Neuron (in vitro differentiated cells): ENCODE data around the gene UBFD1.
A peak's percentile ranks its signal among the peaks of the same experiment; 100 is the strongest.
"Not testable (repeated sequence)": the region's sequence is repeated elsewhere in the genome, so short reads cannot be mapped to it uniquely, and the experiment has no call there.

ENCODE experiments used
- H2AFZ ChIP-seq: one replicate; pipeline ENCODE4 v1.6.1; 2013; ENCODE audit warnings: low read depth, mild to moderate bottlenecking, inconsistent platforms, low read length, moderate library complexity
- H3K27me3 ChIP-seq: one replicate; pipeline ENCODE4 v1.6.1; 2013; ENCODE audit warnings: low read length; ENCODE audit not compliant: insufficient read depth
- H3K36me3 ChIP-seq: one replicate; pipeline ENCODE4 v1.6.1; 2013; ENCODE audit warnings: low read length; ENCODE audit not compliant: insufficient read depth
- H3K4me1 ChIP-seq: one replicate; pipeline ENCODE4 v1.6.1; 2013; ENCODE audit warnings: low read length; ENCODE audit not compliant: insufficient read depth
- H3K4me3 ChIP-seq: 2 replicates; pipeline ENCODE4 v1.5.1; 2013; ENCODE audit warnings: mild to moderate bottlenecking, low read length, moderate library complexity
- H3K9me3 ChIP-seq: one replicate; pipeline ENCODE4 v1.6.1; 2013; ENCODE audit warnings: low read length

Gene UBFD1

DNA sequence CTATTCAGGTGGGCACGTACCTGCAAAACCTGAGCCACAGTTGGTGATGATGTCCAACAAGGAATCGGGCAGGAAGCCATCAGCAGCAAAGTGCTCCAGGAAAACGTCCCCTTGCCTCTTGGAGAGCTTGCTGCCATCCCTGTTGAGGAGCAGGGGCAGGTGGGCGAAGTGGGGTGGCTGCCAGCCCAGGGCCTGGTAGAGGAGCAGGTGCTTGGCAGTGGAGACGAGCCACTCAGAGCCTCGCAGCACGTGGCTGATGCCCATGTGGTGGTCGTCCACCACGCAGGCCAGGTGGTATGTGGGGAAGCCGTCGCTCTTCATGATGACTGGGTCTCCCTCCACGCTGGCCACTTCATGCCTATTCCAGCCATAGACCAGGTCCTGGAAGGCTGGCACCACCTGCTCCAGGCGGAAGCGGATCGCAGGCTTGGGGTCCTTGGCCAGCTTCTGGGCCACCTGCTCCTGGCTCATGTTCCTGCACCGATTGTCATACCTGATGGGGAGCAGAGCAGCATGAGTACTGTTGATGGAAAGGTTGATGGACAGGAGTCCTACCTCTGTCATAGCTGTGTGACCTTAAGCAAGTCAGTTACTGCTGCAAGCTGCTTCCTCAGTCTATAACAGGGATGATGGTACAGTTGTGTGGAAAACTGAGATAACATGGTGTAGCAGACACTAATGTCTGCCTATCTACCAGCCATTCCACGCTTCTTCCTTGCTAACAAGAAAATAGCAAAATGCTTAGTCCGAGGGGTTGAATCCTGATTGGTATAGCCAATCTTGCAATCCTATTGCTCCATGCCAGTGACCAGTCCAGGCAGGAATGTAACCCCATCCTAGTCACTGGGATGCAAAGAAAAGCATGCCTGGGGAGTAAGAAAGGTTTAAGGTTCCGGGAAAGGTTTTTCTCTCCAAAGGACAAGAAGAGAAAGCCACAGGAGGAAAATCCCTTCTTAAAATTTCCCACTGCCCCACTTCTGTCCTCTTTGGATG is 22.4 kb upstream of the UBFD1 start:
- H3K9me3 ChIP-seq, result no peaks in the 10 kb centered on the region
- H3K36me3 ChIP-seq, result peaks cover 58% of the 10 kb centered on the region
- H3K4me1 ChIP-seq, result no peaks in the 10 kb centered on the region
- H2AFZ ChIP-seq, result no peak overlapping the region
- no peaks in the 10 kb centered on the region for H3K27me3 ChIP-seq
- no peak overlapping the region for H3K4me3 ChIP-seq

DNA sequence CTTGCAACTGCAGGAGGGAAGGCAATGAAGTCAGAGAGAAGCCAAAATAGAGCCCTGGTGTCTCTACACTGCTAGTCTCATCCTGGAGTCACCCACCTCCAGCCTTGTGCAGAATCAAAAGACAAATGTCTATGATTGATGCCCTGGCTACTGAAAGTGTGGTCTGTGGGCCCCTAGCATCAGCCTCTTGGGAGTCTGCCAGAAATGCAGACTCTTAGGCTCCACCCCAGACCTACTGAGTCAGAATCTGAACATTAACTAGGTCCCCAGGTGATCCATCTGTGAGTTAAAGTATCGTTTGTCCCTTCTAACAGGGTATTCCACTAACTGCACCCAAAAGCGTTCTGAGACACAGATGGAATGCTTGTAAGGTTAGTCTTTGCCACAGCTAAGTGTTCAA is 21.6 kb upstream of the UBFD1 start:
- H3K4me1 ChIP-seq, result no peaks in the 10 kb centered on the region
- H3K9me3 ChIP-seq, result no peaks in the 10 kb centered on the region
- no peaks in the 10 kb centered on the region for H3K27me3 ChIP-seq
- H3K4me3 ChIP-seq, result no peak overlapping the region
- H2AFZ ChIP-seq, result no peak overlapping the region
- H3K36me3 ChIP-seq, result peaks cover 65% of the 10 kb centered on the region

DNA sequence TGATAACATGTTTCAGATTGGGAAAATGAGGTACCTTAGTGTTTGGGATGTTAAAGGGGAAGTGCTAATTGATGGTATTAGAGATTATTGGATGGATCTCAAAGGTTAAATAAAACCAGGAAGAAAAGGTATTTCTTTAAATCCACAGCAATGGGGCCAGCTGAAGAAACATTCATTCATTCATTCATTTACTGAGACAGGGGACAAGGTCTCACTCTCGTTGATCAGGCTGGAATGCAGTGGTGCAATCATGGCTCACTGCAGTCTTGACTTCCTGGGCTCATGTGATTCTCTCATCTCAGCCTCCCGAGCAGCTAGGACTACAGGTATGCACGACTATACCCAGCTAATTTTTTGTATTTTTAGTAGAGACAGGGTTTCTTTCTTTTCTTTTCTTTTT is 20.1 kb upstream of the UBFD1 start:
- no peak overlapping the region for H2AFZ ChIP-seq
- no peaks in the 10 kb centered on the region for H3K27me3 ChIP-seq
- no peak overlapping the region for H3K4me3 ChIP-seq
- H3K9me3 ChIP-seq, result no peaks in the 10 kb centered on the region
- H3K36me3 ChIP-seq, result peaks cover 66% of the 10 kb centered on the region
- no peaks in the 10 kb centered on the region for H3K4me1 ChIP-seq

DNA sequence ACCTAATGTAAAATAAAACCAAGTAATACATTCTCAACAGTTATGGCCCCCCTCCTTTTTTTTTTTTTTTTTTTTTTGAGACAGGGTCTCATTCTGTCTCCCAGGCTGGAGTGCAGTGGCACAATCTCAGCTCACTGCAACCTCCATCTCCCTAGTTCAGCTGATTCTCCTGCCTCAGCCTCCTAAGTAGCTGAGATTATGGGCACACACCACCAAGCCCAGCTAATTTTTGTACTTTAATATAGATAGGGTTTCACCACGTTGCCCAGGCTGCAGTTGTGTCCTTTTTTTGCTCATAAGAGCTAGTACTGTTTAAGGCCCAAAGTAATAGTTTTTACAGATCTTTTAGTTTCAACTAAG is 18.6 kb upstream of the UBFD1 start:
- no peak overlapping the region for H3K4me3 ChIP-seq
- no peak overlapping the region for H2AFZ ChIP-seq
- no peaks in the 10 kb centered on the region for H3K27me3 ChIP-seq
- H3K36me3 ChIP-seq, result peaks cover 62% of the 10 kb centered on the region
- H3K4me1 ChIP-seq, result no peaks in the 10 kb centered on the region
- H3K9me3 ChIP-seq, result no peaks in the 10 kb centered on the region

DNA sequence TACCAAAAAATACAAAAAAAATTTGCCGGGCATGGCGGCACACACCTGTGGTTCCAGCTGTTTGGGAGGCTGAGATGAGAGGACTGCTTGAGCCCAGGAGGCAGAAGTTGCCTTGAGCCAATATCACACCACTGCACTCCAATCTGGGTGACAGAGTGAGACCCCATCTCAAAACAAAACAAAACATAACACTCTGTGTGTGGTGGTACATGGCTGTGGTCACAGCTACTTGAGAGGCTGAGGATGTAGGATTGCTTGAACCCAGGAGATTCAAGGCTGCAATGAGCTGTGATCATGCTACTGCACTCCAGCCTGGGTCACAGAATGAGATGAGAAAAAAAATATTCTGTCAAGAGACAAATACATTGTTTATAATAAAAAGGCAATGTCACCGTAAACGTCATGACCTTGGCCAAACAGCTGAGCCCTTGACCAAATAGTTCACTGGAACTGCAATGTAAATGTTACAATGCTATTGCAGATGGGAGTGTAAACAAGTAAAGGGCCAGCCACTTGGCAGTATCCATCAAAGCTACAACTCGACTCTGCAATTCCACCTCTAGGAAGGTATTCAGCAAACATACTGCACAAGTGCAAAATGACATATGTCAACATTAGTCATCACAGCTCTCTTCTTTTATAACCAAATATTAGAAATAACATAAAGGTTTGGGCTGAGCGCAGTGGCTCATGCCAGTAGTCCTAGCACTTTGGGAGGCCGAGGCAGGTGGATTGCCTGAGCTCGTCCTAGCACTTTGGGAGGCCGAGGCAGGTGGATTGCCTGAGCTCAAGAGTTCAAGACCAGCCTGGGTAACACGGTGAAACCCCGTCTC is 17.3 kb upstream of the UBFD1 start:
- H3K9me3 ChIP-seq, result no peaks in the 10 kb centered on the region
- H3K36me3 ChIP-seq, result peaks cover 59% of the 10 kb centered on the region
- H2AFZ ChIP-seq, result no peak overlapping the region
- H3K4me3 ChIP-seq, result no peak overlapping the region
- no peaks in the 10 kb centered on the region for H3K27me3 ChIP-seq
- H3K4me1 ChIP-seq, result no peaks in the 10 kb centered on the region

DNA sequence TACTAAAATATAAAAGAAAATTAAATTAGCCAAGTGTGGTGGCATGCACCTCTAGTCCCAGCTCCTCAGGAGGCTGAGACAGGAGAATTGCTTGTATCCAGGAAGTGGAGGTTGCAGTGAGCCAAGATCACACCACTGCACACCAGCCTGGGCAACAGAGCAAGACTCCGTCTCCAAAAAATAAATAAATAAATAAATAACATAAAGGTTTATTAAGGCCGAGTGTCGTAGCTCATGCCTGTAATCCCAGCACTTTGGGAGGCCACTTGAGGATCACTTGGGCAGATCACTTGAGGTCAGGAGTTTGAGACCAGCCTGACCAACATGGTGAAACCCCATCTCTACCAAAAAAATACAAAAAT is 16.7 kb upstream of the UBFD1 start:
- not testable (repeated sequence) for H3K27me3 ChIP-seq, H3K4me1 ChIP-seq, H2AFZ ChIP-seq, H3K4me3 ChIP-seq, H3K9me3 ChIP-seq
- H3K36me3 ChIP-seq, result peaks cover 59% of the 10 kb centered on the region

DNA sequence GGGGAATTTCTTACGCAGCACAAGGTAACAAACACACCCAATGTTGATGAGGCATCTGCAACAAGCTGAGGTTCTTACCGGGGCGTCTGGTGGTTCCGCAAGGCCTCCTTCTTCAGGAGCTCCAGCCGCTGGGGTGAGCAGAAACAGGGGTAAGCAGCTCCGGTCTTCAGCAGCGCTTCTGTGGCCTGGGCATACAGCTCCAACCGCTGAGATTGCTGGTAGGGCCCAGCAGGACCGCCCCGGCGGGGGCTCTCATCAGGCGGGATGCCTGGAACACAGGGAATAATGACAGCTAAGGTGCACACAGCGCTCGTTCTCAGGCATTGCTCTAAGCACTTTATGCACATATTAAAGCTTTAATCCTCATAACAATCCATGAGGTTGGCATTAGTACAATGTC is 13.1 kb upstream of the UBFD1 start:
- no peaks in the 10 kb centered on the region for H3K27me3 ChIP-seq
- H3K4me1 ChIP-seq, result no peaks in the 10 kb centered on the region
- no peak overlapping the region for H2AFZ ChIP-seq
- H3K4me3 ChIP-seq, result no peak overlapping the region
- H3K36me3 ChIP-seq, result peaks cover 70% of the 10 kb centered on the region
- H3K9me3 ChIP-seq, result no peaks in the 10 kb centered on the region

DNA sequence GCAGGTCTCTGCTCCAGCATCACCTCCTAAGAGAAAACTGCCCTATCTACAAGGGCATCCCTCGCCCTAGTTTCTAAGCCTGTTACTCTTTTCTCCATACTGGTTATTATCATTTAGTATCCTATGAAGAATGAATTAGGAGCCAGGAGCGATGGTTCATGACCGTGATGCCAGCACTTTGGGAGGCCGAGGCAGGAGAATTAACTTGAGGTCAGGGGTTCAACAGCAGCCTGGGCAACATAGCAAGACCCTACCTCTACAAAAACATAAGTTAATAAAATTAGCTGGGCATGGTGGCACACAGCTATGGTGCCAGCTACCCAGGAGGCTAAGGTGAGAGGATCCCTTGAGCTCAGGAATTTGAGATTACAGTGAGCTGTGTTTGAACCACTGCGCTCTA is 7.6 kb upstream of the UBFD1 start:
- H3K4me3 ChIP-seq, result no peak overlapping the region
- H3K9me3 ChIP-seq, result no peaks in the 10 kb centered on the region
- H3K36me3 ChIP-seq, result peaks cover 68% of the 10 kb centered on the region
- H2AFZ ChIP-seq, result no peak overlapping the region
- no peaks in the 10 kb centered on the region for H3K4me1 ChIP-seq
- no peaks in the 10 kb centered on the region for H3K27me3 ChIP-seq

DNA sequence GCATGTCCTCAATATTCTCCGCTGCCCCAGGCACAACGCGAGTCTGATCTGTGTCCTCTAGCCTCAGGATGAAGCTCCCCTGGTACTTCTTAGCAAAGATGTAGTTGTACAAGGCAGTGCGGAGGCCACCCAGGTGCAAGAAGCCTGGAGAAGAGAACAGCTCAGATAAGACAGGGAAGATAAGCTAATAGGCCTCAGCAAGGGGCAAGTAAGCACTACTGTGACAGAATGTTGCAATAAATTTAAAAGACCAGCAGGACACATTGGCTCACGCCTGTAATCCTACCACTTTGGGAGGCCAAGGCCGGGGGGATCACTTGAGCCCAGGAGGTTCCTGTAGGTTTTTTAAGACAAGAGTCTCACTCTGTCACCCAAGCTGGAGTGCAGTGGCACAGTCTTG is 5.4 kb upstream of the UBFD1 start:
- Histone ChIP-seq H3K4me3 (no peak overlapping the region), H3K9me3 (no peaks in the 10 kb centered on the region), H2AFZ (no peak overlapping the region), H3K4me1 (peaks cover 5% of the 10 kb centered on the region), H3K27me3 (no peaks in the 10 kb centered on the region), H3K36me3 (peaks cover 48% of the 10 kb centered on the region)

DNA sequence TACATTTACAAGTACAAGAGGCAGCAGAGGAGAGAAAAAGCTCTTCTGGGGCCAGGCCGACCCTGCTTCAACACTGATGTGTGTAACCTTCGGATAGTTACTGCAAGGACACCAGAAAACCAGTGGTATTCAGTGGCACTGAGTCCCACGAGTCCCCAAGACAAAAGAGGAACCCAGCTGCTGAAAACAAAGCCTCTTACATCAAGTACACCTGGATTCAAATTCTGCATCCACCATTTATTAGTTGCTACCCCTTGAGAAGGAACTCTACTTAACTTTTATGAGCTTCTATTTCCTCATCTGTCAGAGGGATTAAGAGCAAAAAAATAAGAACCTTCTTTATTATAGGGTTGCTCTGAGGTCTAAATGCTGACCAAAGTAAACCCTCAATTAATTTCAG is 3.0 kb upstream of the UBFD1 start:
- Histone ChIP-seq H3K27me3 (no peaks in the 10 kb centered on the region), H3K4me3 (no peak overlapping the region), H3K4me1 (peaks cover 10% of the 10 kb centered on the region), H2AFZ (no peak overlapping the region), H3K36me3 (peaks cover 37% of the 10 kb centered on the region), H3K9me3 (no peaks in the 10 kb centered on the region)

DNA sequence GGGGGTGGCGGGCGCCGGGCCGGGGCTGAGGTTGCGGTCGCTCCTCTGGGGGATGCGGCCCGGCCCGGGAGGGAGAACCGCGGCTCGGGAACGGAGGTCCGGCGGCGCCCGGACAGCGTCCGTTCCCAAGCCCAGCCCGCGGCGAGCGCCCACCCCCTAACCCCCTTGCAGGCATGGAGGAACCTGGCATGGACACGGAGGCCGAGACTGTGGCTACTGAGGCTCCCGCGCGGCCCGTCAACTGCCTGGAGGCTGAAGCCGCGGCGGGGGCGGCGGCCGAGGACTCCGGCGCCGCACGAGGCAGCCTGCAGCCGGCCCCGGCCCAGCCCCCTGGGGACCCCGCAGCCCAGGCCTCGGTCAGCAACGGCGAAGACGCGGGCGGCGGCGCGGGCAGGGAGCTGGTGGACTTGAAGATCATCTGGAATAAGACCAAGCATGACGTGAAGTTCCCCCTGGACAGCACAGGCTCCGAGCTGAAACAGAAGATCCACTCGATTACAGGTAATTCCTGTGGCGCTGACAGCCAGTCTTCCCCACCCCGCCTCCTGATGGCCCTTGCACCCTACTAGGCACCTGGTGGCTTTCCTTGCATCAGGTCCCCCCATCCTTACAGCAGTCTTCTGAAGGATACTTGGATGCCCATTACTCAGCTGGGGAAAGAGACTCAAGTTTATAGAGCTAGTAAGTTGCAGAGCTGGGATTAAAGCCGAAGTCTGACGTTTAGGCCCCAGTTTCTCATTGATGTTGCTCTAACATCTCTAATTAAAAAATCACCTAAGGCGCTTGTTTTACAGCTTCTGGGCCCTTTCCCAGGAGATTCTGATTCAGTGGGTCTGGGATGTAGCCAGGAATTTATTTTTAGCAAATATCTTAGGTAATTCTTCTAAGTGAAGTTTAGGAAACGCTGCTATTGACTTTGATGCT is 514 bp downstream of the UBFD1 start:
- no peaks in the 10 kb centered on the region for H3K9me3 ChIP-seq
- H3K36me3 ChIP-seq, result peaks cover 44% of the 10 kb centered on the region
- H3K4me3 ChIP-seq, result peak overlapping the region; percentile 77
- peaks cover 10% of the 10 kb centered on the region for H3K4me1 ChIP-seq
- no peaks in the 10 kb centered on the region for H3K27me3 ChIP-seq
- peak overlapping the region; percentile 66 for H2AFZ ChIP-seq

DNA sequence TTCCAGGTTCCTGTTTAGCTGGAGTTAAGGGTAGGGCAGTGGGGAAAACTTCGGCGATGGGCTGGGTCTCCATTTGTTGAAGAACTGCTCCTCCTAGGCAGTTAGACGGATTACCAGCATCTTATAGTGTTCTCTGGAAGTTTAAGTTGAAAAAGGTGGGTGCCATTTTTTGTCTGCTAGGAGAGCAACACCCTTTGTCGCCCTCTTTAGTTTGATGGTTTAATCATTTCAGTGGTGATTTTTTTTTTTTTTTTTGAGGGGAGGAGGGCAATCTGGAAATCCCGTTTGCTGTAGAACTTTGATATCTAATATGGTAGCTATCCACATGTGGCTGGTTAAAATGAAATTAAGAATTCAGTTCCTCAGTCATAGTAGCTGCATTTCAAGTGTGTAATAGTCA is 4.1 kb downstream of the UBFD1 start:
- Histone ChIP-seq H3K9me3 (no peaks in the 10 kb centered on the region), H2AFZ (no peak overlapping the region), H3K4me1 (peaks cover 8% of the 10 kb centered on the region), H3K4me3 (no peak overlapping the region), H3K27me3 (no peaks in the 10 kb centered on the region), H3K36me3 (peaks cover 73% of the 10 kb centered on the region)
